Muscle of leg (tissue), 11 donors: Measurements from ENCODE around the gene FMN1. TPM values are rescaled to one million over a fixed set of nuclear protein-coding genes. Genes with fewer than 3 reads are reported as not detected.
A peak's percentile ranks its signal among the peaks of the same experiment; 100 is the strongest.

Source experiments
- DNase-seq: peaks from one replicate; pipeline ENCODE4 v3.0.0; 2013
- H3K27ac ChIP-seq: one replicate; pipeline ENCODE4 v1.5.1; 2013; ENCODE audit warnings: mild to moderate bottlenecking, low read length, control low read depth
- H3K27me3 ChIP-seq: one replicate; pipeline ENCODE4 v1.6.1; 2013; ENCODE audit warnings: low read length; ENCODE audit not compliant: control insufficient read depth, insufficient read depth
- H3K36me3 ChIP-seq: one replicate; pipeline ENCODE4 v1.6.1; 2013; ENCODE audit warnings: low read length; ENCODE audit not compliant: control insufficient read depth, insufficient read depth
- H3K4me1 ChIP-seq: one replicate; pipeline ENCODE4 v1.6.1; 2013; ENCODE audit warnings: low read length; ENCODE audit not compliant: control insufficient read depth, insufficient read depth
- H3K4me3 ChIP-seq: one replicate; pipeline ENCODE4 v1.5.1; 2013; ENCODE audit warnings: low read length, control low read depth
- H3K9me3 ChIP-seq: replicated peaks from 2 replicates; pipeline ENCODE4 v1.6.1; 2013; ENCODE audit warnings: low read depth, low read length; ENCODE audit not compliant: control insufficient read depth
- WGBS: methylation state at CpG from one replicate; pipeline ENCODE4 v1.1.5; 2013; ENCODE audit warnings: missing lambda C conversion rate; ENCODE audit not compliant: insufficient coverage; 5-methylcytosine and 5-hydroxymethylcytosine counted together
- polyA plus RNA-seq, 8 donors: library from polyadenylated mRNA; unstranded; fragments of 120-200 nt; gene quantifications; one replicate each; pipeline versions ENCODE4 v1.2.1 to v1.2.3, GENCODE V29; 2013; ENCODE audit warnings: inconsistent platforms in 1 of 8, low replicate concordance in 1 of 8; ENCODE audit not compliant: insufficient read length in 8 of 8, insufficient read depth in 1 of 8
- total RNA-seq: library from RNA; stranded (reverse); fragments of 120-200 nt; gene quantifications from one replicate; pipeline ENCODE4 v1.2.4, GENCODE V29; 2013

The FMN1 gene
- total and polyA plus RNA-seq, 9 donors: 0.50 to 3.5 (median 1.0) TPM

GRCh38 chr15:32864841-32865240 is 329.7 kb downstream of the FMN1 start:
- Histone ChIP-seq H3K4me3 (no peak overlapping the region), H3K27me3 (peaks cover 3% of the 10 kb centered on the region), H3K27ac (no peak overlapping the region), H3K9me3 (no peaks in the 10 kb centered on the region), H3K4me1 (peaks cover 6% of the 10 kb centered on the region), H3K36me3 (no peaks in the 10 kb centered on the region)
- no peak for DNase-seq
- WGBS: no CpG with 5 or more reads among the region's 3 CpGs

GRCh38 chr15:32864051-32864450 is 330.5 kb downstream of the FMN1 start:
- peaks cover under 1% of the 10 kb centered on the region for H3K27me3 ChIP-seq
- peaks cover 6% of the 10 kb centered on the region for H3K4me1 ChIP-seq
- H3K27ac ChIP-seq: no peak overlapping the region
- no peaks in the 10 kb centered on the region for H3K9me3 ChIP-seq
- H3K36me3 ChIP-seq: no peaks in the 10 kb centered on the region
- WGBS: no CpG with 5 or more reads among the region's 1 CpG
- DNase-seq: no peak
- H3K4me3 ChIP-seq: no peak overlapping the region

- DNase-seq: peak; percentile 52
- no peak overlapping the region for H3K27ac ChIP-seq
- no peaks in the 10 kb centered on the region for H3K36me3 ChIP-seq
- peak overlapping the region; percentile 12 for H3K4me3 ChIP-seq
- no peaks in the 10 kb centered on the region for H3K9me3 ChIP-seq
- H3K4me1 ChIP-seq: peaks cover 6% of the 10 kb centered on the region
- no peaks in the 10 kb centered on the region for H3K27me3 ChIP-seq
- WGBS: 16% methylated on average over 7 of the region's 14 CpGs
Observed at GRCh38 chr15:32861761-32862160, 332.8 kb downstream of the FMN1 start.

GRCh38 chr15:32861174-32861573 is 333.3 kb downstream of the FMN1 start:
- no peak overlapping the region for H3K4me3 ChIP-seq
- no peak for DNase-seq
- H3K36me3 ChIP-seq: no peaks in the 10 kb centered on the region
- H3K9me3 ChIP-seq: no peaks in the 10 kb centered on the region
- no peaks in the 10 kb centered on the region for H3K27me3 ChIP-seq
- WGBS: no CpG with 5 or more reads among the region's 5 CpGs
- no peak overlapping the region for H3K27ac ChIP-seq
- peaks cover 6% of the 10 kb centered on the region for H3K4me1 ChIP-seq

GRCh38 chr15:32859996-32860395 is 334.5 kb downstream of the FMN1 start:
- no CpG with 5 or more reads among the region's 2 CpGs for WGBS
- no peak for DNase-seq

GRCh38 chr15:32859251-32859650 is 335.3 kb downstream of the FMN1 start:
- 91% methylated on average over 2 of the region's 3 CpGs for WGBS
- no peak overlapping the region for H3K27ac ChIP-seq
- H3K4me3 ChIP-seq: no peak overlapping the region
- H3K36me3 ChIP-seq: no peaks in the 10 kb centered on the region
- no peaks in the 10 kb centered on the region for H3K9me3 ChIP-seq
- H3K4me1 ChIP-seq: peaks cover 6% of the 10 kb centered on the region
- no peaks in the 10 kb centered on the region for H3K27me3 ChIP-seq
- DNase-seq: no peak

More at GRCh38 chr15:32859996-32860395, 334.5 kb downstream of the FMN1 start:
- H3K9me3 ChIP-seq: no peaks in the 10 kb centered on the region
- no peaks in the 10 kb centered on the region for H3K27me3 ChIP-seq
- H3K4me3 ChIP-seq: no peak overlapping the region
- peaks cover 6% of the 10 kb centered on the region for H3K4me1 ChIP-seq
- no peak overlapping the region for H3K27ac ChIP-seq
- H3K36me3 ChIP-seq: no peaks in the 10 kb centered on the region

- peaks cover 6% of the 10 kb centered on the region for H3K4me1 ChIP-seq
- WGBS: no CpG with 5 or more reads among the region's 2 CpGs
Observed at GRCh38 chr15:32857732-32858131, 336.8 kb downstream of the FMN1 start.

GRCh38 chr15:32856753-32857152 is 337.8 kb downstream of the FMN1 start:
- Histone ChIP-seq H3K27ac (no peak overlapping the region), H3K27me3 (no peaks in the 10 kb centered on the region), H3K4me3 (no peak overlapping the region), H3K36me3 (no peaks in the 10 kb centered on the region), H3K9me3 (no peaks in the 10 kb centered on the region), H3K4me1 (peaks cover 2% of the 10 kb centered on the region)
- no CpG with 5 or more reads among the region's 4 CpGs for WGBS
- no peak for DNase-seq

More at GRCh38 chr15:32857732-32858131, 336.8 kb downstream of the FMN1 start:
- no peak for DNase-seq
- Histone ChIP-seq H3K4me3 (no peak overlapping the region), H3K36me3 (no peaks in the 10 kb centered on the region), H3K27me3 (no peaks in the 10 kb centered on the region), H3K27ac (no peak overlapping the region), H3K9me3 (no peaks in the 10 kb centered on the region)

DNA sequence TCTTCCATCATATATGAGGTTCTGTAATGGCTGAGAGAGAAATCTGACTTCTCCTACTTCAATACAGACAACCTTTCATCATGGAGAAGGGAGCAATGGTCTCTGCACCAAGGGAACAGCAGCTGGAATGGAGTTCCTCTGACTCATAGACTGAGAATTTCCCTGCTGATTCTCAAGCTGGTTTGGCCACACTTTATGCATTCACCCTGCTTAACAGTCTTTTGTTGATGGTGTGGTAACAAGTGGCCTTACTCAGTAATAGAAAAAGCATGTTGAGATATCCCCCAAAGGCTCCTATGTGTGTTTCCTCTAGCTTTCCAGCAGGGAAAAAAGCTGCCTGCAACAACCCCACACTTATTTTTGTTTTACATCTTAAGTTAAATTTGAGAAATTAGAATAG is 338.6 kb downstream of the FMN1 start:
- Histone ChIP-seq H3K36me3 (no peaks in the 10 kb centered on the region), H3K4me3 (no peak overlapping the region), H3K27ac (no peak overlapping the region), H3K4me1 (no peaks in the 10 kb centered on the region), H3K9me3 (no peaks in the 10 kb centered on the region), H3K27me3 (no peaks in the 10 kb centered on the region)
- DNase-seq: peak; percentile 32

GRCh38 chr15:32853592-32853991 is 340.9 kb downstream of the FMN1 start:
- no peaks in the 10 kb centered on the region for H3K36me3 ChIP-seq
- H3K9me3 ChIP-seq: no peaks in the 10 kb centered on the region
- no peaks in the 10 kb centered on the region for H3K4me1 ChIP-seq
- no peak overlapping the region for H3K27ac ChIP-seq
- H3K4me3 ChIP-seq: no peak overlapping the region
- no peak for DNase-seq
- WGBS: 86% methylated on average over 1 of the region's 3 CpGs
- no peaks in the 10 kb centered on the region for H3K27me3 ChIP-seq

GRCh38 chr15:32852771-32853170 is 341.7 kb downstream of the FMN1 start:
- no peak overlapping the region for H3K4me3 ChIP-seq
- no peak for DNase-seq
- no peaks in the 10 kb centered on the region for H3K36me3 ChIP-seq
- no peaks in the 10 kb centered on the region for H3K4me1 ChIP-seq
- H3K9me3 ChIP-seq: no peaks in the 10 kb centered on the region
- 80% methylated on average over 2 of the region's 3 CpGs for WGBS
- no peak overlapping the region for H3K27ac ChIP-seq
- no peaks in the 10 kb centered on the region for H3K27me3 ChIP-seq
